ENCODE data around the gene PRSS27. TPM values are rescaled to one million over a fixed set of nuclear protein-coding genes. Genes with fewer than 3 reads are reported as not detected.

Gene PRSS27
- total RNA-seq, 1 experiment from 2014 or later, result 2.0 TPM

DNA sequence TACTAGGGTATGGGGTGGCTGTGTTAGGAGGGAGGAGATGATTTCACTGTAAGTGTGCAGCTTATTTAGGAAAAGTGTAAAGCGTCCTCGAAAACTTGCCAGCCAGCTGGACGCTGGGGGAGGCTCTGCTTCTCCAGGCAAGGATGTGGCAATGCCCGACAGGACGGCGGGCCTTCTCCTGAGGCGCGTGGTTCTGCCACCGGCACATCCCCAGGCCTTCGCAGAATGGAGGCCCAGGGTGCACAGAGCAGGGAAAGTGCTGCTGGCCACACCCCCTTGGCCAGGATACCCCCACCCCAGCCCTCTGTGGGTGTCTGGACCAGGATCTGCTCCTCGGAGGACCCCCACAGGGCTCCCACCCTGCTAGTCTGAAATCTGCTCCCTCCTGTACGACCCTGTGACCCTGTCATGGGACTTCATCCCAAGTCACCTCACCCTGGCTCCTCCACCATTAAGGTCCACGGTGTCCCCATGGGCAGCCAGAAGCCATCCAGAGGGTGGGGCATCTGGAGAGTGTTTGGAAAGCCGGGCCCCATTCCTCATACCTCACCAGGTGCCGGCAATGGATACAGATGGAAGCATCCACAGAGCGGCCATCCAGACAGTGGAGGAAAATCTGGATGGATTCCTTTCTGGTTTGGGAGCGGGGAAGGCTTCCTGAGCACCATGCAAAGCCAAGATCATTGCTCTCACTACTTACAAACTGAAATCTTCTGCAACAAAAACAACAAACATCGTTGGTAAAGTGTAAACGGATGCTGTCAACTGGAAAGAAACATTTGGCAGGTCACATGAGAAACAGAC lies 23.2 kb upstream of the PRSS27 start:
- H3K27me3 ChIP-seq (ENCODE audit: control insufficient read depth, insufficient read depth, low read length), result no peaks in the 10 kb centered on the region
- DNase-seq, result no peak
- H3K36me3 ChIP-seq (replicated peaks; ENCODE audit: control insufficient read depth, insufficient read depth, low read length), result no peaks in the 10 kb centered on the region
- no peak overlapping the region for H3K4me3 ChIP-seq (ENCODE audit: insufficient read depth, low read depth, low read length)

DNA sequence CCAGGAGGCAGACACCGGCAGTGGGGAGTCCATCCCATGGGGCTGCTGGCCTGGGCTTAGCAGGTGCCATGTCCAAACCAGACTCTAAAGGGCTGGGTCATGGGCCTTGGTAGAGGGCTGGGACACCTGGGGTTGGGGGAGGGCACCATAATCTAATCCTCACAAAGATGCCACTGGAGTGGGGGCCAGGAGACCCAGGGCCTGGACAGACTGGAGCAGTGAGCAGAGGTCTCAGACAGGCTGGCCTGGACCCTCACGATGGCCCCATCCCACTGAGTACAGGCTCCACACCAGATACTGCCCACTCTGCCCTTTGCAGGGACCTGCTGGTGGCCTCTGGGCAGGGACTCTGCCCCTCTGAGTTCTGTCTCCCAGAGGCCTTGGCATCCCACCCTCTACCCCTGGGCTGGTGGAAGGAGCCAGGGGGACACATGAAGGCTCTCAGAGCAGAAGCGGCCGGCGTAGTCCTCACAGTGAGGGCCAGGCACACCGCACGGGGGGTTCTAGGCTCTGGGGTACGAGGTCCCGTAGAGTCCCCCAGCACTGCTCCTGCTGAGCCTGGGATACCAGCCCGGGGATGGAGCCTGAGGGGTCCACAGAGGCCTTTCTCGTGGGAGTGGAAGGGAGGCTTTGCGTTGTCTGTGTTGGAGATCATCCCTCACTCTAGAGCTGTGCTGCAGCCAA lies 22.4 kb upstream of the PRSS27 start:
- no peak for DNase-seq
- no peak overlapping the region for H3K4me3 ChIP-seq (ENCODE audit: insufficient read depth, low read depth, low read length)
- H3K27me3 ChIP-seq (ENCODE audit: control insufficient read depth, insufficient read depth, low read length), result no peaks in the 10 kb centered on the region
- no peaks in the 10 kb centered on the region for H3K36me3 ChIP-seq (replicated peaks; ENCODE audit: control insufficient read depth, insufficient read depth, low read length)

DNA sequence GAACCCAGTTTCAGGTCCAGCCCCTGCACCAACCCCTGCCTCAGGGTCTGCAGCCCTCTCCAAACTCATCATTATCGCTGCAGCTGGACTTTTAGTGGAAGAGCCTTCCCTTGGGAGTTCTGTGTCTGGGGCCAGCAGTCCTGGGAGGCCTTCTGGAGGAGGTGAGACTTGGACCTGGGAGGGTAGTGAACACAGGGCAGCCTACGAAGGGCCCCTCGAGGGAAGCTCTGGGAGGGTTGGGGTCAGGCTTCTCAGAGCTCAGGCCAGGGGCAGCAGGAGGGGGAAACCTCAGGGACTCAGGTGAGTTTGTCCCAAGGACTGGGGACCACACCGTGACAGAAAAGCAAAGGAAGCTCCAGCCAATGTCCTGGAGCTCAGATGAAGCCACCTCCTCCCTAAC lies 21.1 kb upstream of the PRSS27 start:
- H3K27me3 ChIP-seq (ENCODE audit: control insufficient read depth, insufficient read depth, low read length), result no peaks in the 10 kb centered on the region
- no peak for DNase-seq
- H3K4me3 ChIP-seq (ENCODE audit: insufficient read depth, low read depth, low read length), result no peak overlapping the region
- H3K36me3 ChIP-seq (replicated peaks; ENCODE audit: control insufficient read depth, insufficient read depth, low read length), result no peaks in the 10 kb centered on the region

DNA sequence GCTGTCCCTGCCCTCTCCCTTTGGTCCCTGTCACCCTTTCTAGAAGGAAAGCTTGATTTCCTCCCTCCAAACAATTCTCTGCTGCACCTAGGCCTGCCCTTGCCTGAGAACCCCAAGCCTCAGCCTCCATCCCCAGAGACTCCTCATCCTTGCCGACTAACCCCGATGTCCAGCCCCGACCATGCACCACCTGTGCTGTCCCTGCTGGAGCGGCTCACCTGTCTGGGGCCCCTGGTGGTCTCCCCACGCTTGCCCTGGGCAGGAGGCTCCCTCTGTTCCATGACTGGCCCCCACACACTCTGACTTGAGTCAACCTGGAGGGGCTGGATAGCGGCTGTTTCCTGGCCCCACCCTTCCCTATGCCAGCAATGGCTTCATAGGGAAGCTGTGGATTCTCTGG lies 20.5 kb upstream of the PRSS27 start:
- DNase-seq, result no peak
- H3K27me3 ChIP-seq (ENCODE audit: control insufficient read depth, insufficient read depth, low read length), result no peaks in the 10 kb centered on the region
- H3K4me3 ChIP-seq (ENCODE audit: insufficient read depth, low read depth, low read length), result no peak overlapping the region
- H3K36me3 ChIP-seq (replicated peaks; ENCODE audit: control insufficient read depth, insufficient read depth, low read length), result no peaks in the 10 kb centered on the region

DNA sequence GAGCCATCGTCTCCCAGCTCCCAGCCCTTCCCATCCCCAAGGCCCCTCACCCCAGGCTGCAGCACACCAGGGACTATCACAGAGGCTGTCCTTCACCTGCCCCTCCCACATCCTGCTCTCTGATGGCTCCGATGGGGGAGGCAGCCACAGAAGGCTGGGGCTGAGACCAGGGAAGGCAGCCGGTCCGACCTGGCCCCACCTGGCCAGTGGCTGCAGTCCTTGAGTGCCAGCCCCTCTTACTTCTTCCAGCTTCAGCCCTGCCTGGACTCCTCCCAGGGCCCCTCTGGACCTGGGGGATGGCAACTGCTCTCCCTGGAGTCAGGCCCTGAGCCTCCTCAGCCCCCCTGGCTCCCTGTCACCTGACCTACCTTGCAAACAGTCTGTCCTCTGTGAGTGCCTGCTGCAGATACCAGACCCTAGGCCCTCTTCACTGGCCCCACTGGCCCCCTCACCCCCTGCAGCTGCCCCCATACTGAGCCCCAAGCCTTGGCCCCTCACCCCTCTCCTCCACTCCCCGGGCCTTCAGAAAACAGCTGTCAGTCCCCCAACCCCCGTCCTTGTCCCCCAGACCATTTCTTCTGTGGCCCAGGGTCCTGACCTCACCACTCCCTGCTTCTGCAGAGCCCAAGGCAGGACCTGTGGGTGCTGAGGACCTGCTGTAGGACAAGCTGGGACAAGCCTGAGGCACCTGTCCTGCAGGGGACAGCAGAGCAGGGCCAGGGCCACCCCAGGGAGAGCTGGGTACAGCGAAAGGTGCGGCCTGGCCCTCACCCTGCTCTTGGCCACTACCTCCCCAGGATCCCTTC lies 19.8 kb upstream of the PRSS27 start:
- H3K4me3 ChIP-seq (ENCODE audit: insufficient read depth, low read depth, low read length), result no peak overlapping the region
- peak; percentile 80 for DNase-seq

DNA sequence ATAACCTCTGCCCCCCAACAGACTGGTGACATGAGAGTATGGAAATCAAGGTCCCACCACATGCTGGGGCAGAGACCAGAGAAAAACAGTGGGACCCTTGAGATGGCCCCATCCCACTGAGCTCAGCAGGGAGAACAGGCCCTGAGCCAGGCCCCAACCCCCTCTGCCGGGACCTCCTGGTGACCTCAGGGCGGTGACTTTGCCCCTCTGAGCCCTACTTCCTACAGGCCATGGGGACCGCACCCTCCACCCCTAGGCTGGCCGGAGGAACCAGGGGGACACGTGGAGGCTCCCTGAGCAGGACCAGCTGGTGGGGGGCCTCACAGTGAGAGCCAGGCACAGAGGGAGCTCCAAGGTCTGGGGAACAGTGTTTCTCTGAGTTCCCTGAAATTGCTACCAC lies 18.6 kb upstream of the PRSS27 start:
- Histone ChIP-seq H3K4me3 (ENCODE audit: insufficient read depth, low read depth, low read length) (no peak overlapping the region), H3K27me3 (ENCODE audit: control insufficient read depth, insufficient read depth, low read length) (no peaks in the 10 kb centered on the region), H3K36me3 (replicated peaks; ENCODE audit: control insufficient read depth, insufficient read depth, low read length) (no peaks in the 10 kb centered on the region)
- no peak for DNase-seq

More for the DNA sequence above, 19.8 kb upstream of the PRSS27 start:
- H3K36me3 ChIP-seq (replicated peaks; ENCODE audit: control insufficient read depth, insufficient read depth, low read length), result no peaks in the 10 kb centered on the region
- no peaks in the 10 kb centered on the region for H3K27me3 ChIP-seq (ENCODE audit: control insufficient read depth, insufficient read depth, low read length)

DNA sequence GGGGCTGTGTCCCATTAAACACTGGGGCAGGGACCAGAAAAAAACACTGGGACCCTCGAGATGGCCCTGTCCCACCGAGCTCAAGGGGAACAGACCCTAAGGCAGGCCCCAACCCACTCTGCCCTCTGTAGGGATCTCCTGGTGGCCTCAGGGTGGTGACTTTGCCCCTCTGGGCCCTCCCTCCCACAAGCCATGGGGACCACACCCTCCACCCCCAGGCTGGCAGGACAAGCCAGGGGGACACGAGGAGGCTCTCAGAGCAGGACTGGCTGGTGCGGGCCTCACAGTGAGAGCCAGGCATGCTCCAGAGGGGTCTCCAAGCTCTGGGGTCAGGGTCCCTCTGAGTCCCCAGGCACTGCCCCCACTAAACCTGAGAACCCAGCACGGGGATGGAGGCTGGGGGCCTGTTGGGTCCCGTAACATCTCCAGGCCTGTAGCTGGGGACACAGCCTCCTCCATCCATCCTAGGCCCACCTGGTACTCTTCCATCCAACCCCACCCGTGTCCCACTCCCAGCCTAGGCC lies 17.9 kb upstream of the PRSS27 start:
- Histone ChIP-seq H3K27me3 (ENCODE audit: control insufficient read depth, insufficient read depth, low read length) (no peaks in the 10 kb centered on the region), H3K4me3 (ENCODE audit: insufficient read depth, low read depth, low read length) (no peak overlapping the region), H3K36me3 (replicated peaks; ENCODE audit: control insufficient read depth, insufficient read depth, low read length) (no peaks in the 10 kb centered on the region)
- no peak for DNase-seq

DNA sequence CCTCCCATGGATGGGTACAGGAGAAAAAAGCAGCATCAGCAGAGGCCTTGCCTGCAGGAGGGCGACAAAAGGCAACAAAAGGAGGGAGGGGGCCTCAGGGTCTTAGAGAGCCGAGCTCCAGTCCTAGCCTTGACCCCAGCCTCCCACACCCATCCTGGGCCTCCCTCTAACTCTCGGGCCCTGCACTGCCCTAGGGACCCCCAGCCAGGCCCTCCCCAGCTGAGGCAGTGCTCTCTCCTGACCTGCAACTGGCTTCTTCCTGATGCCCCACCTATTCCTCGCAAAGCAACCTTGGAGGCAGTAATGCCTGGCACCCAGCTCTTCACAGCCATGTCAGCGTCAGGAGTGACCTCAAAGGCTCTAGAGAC lies 17.2 kb upstream of the PRSS27 start:
- no peak overlapping the region for H3K4me3 ChIP-seq (ENCODE audit: insufficient read depth, low read depth, low read length)
- no peaks in the 10 kb centered on the region for H3K36me3 ChIP-seq (replicated peaks; ENCODE audit: control insufficient read depth, insufficient read depth, low read length)
- DNase-seq, result peak; percentile 74
- no peaks in the 10 kb centered on the region for H3K27me3 ChIP-seq (ENCODE audit: control insufficient read depth, insufficient read depth, low read length)

DNA sequence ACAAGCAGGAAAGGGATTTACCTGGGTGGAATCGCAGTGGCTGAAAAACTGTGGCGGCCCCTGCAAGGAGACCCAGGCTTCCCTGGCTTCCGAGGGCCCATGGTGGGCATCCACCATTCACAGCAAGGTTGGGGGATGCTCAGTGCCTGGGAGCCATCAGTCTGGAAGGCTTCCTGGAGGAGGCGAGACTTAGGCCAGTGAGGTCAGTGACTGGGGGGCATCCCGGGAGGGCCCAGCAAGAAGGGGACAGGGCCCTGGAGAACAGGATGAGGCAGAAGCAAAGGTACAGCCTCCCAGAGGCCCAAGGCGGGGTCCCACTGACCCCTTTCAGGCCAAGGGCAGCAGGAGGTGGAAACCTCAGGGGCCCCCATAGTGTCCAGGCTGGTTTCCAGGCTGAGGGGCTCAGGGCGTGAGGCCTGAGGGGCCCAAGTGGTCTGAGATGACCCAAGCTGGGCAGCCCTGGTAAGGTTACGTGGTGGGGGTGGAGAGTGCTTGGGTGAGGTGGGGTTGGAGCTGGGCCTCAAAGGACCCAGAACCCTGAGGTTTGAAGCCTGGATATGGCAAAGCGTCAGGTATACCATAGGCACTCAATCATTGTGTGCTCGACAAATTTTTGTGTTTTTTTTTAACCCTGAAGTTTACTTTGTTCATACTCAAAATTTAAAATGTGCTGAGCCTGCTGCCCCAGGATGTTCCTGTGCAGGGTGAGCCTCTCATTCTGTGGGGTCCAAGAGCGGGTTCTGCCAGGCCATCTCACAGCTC lies 16.6 kb upstream of the PRSS27 start:
- H3K27me3 ChIP-seq (ENCODE audit: control insufficient read depth, insufficient read depth, low read length), result no peaks in the 10 kb centered on the region
- H3K36me3 ChIP-seq (replicated peaks; ENCODE audit: control insufficient read depth, insufficient read depth, low read length), result no peaks in the 10 kb centered on the region
- no peak for DNase-seq
- H3K4me3 ChIP-seq (ENCODE audit: insufficient read depth, low read depth, low read length), result no peak overlapping the region

DNA sequence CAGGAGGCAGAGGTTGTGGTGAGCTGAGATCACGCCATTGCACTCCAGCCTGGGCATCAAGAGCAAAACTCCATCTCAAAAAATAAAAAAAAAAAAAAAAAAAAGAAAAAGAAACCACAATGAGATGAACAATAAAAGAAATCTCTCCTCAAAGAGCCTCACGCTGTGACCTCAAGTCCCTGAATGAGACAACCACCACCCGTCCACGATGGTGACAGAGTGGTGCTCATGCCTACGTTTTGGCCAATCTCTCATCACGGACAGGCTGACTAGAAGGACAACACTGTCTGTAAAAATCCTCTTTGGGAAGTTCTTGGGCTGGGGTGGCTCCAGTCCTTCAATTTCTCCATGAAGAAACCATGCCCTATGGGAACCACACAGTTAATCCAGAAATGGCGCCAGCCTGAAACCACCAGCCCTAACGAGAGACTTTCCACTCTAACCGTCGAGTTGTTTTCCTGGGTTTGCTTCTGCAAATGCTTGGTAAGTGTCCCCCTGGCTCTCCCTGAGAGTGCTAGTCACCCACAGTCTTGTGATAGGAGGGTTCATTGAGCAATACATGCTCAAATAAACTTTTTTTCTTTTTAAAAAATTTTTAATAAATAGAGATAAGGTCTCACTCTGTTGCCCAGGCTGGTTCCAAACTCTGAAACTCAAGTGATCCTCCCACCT lies 15.0 kb upstream of the PRSS27 start:
- Histone ChIP-seq H3K36me3 (replicated peaks; ENCODE audit: control insufficient read depth, insufficient read depth, low read length) (no peaks in the 10 kb centered on the region), H3K27me3 (ENCODE audit: control insufficient read depth, insufficient read depth, low read length) (no peaks in the 10 kb centered on the region), H3K4me3 (ENCODE audit: insufficient read depth, low read depth, low read length) (no peak overlapping the region)
- no peak for DNase-seq

DNA sequence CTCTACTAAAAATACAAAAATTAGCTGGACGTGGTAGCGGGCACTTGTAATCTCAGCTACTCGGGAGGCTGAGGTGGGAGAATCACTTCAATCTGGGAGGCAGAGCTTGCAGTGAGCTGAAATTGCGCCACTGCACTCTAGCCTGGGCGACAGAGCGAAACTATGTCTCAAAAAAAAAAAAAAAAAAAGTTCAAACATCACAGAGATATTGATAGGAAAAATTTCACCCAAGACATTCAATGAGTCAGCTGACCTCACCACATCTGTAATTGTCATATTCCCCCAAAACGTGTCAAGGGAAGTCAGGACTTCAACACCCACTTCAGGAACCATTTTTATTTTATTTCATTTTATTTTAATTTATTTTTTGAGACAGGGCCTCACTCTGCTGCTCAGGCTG lies 8.0 kb upstream of the PRSS27 start:
- H3K27me3 ChIP-seq (ENCODE audit: control insufficient read depth, insufficient read depth, low read length), result no peaks in the 10 kb centered on the region
- DNase-seq, result no peak
- H3K36me3 ChIP-seq (replicated peaks; ENCODE audit: control insufficient read depth, insufficient read depth, low read length), result no peaks in the 10 kb centered on the region
- H3K4me3 ChIP-seq (ENCODE audit: insufficient read depth, low read depth, low read length), result no peak overlapping the region

DNA sequence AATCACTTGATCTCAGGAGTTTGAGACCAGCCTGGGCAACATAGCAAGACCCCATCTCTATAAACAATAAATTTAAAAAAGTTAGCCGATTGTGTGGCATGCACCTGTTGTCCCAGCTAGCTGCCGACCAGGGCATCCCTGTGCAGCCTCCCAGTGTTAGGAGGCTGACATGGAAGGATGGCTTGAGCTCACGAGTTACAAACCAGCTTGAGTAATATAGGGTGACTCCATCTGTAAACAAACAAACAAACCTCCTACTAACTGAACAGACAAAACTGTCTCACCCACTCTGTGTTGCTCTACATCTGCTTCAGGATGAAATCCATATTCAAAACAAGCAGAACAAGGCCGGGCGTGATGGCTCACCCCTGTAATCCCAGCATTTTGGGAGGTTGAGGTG lies 6.9 kb upstream of the PRSS27 start:
- H3K27me3 ChIP-seq (ENCODE audit: control insufficient read depth, insufficient read depth, low read length), result no peaks in the 10 kb centered on the region
- no peaks in the 10 kb centered on the region for H3K36me3 ChIP-seq (replicated peaks; ENCODE audit: control insufficient read depth, insufficient read depth, low read length)
- H3K4me3 ChIP-seq (ENCODE audit: insufficient read depth, low read depth, low read length), result no peak overlapping the region
- no peak for DNase-seq

DNA sequence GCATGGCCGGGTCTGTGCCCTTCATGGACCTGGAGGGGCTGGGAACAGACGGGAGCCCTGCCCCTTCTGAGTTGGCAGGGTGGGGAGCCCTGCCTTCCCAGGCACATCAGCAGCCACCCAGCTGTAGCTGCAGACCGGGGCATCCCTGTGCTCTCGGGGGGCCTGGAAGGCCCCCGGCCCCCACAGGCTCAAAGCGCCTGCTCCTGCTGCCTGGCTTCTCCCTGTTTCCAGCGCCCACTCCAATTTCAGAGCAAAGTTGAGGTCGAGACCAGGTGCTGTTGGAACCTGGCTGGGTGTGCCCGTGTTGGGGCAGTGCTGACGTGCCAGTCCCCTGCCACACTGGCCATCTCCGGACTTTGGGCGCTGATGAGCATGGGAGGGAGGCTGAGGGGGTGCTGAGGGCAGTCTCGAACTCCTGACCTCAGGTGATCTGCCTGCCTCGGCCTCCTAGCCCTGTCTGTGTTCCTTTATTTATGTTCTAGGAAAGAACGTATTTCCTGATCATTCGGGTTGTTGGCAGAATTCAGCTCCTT lies 4.9 kb upstream of the PRSS27 start:
- Histone ChIP-seq H3K36me3 (replicated peaks; ENCODE audit: control insufficient read depth, insufficient read depth, low read length) (no peaks in the 10 kb centered on the region), H3K27me3 (ENCODE audit: control insufficient read depth, insufficient read depth, low read length) (no peaks in the 10 kb centered on the region), H3K4me3 (ENCODE audit: insufficient read depth, low read depth, low read length) (no peak overlapping the region)
- peak; percentile 53 for DNase-seq

All from H7 (cell line).